ENCODE results near the gene SGCG. TPM values are rescaled to one million over a fixed set of nuclear protein-coding genes. Genes with fewer than 3 reads are reported as not detected.

Gene SGCG
- total RNA-seq, 4 donors from 2014 or later = 1.3 to 1.6 (median 1.4) TPM; not detected in 1

- ATAC-seq = no peak
- H3K27ac ChIP-seq = no peak overlapping the region
- H3K4me1 ChIP-seq = no peaks in the 10 kb centered on the region
- WGBS, 2 donors (ENCODE audit: low coverage in 1 of 2) = 0% methylated on average over 1 of the region's 1 CpG
- no peaks in the 10 kb centered on the region for H3K9me3 ChIP-seq
- H3K4me3 ChIP-seq = no peak overlapping the region
- no peaks in the 10 kb centered on the region for H3K27me3 ChIP-seq
- TF ChIP-seq CTCF (IDR thresholded peaks at IDR 0.05) (peak in 1 of 4 experiments; percentile 16), POLR2AphosphoS5 (IDR thresholded peaks at IDR 0.05) (no peak)
- no peaks in the 10 kb centered on the region for H3K36me3 ChIP-seq
Observed at GRCh38 chr13:23175920-23176319, 4.9 kb upstream of the SGCG start.

GRCh38 chr13:23182142-23182541, 1.4 kb downstream of the SGCG start:
- Histone ChIP-seq H3K27ac (no peak overlapping the region), H3K9me3 (no peaks in the 10 kb centered on the region), H3K36me3 (no peaks in the 10 kb centered on the region), H3K4me1 (no peaks in the 10 kb centered on the region), H3K27me3 (no peaks in the 10 kb centered on the region), H3K4me3 (no peak overlapping the region)
- TF ChIP-seq POLR2AphosphoS5 (IDR thresholded peaks at IDR 0.05) (no peak), CTCF (IDR thresholded peaks at IDR 0.05) (no peak), POLR2A (IDR thresholded peaks at IDR 0.05) (no peak), EP300 (IDR thresholded peaks at IDR 0.05) (no peak)
- ATAC-seq = no peak
- WGBS, 2 donors (ENCODE audit: low coverage in 1 of 2) = 66 to 75% methylated on average over 2 of the region's 2 CpGs

- TF ChIP-seq POLR2A (IDR thresholded peaks at IDR 0.05) = no peak
- no peak for TF ChIP-seq CTCF (IDR thresholded peaks at IDR 0.05)
- TF ChIP-seq EP300 (IDR thresholded peaks at IDR 0.05) = no peak
- TF ChIP-seq POLR2AphosphoS5 (IDR thresholded peaks at IDR 0.05) = no peak
- Histone ChIP-seq H3K36me3 (no peaks in the 10 kb centered on the region), H3K27ac (no peak overlapping the region), H3K4me3 (no peak overlapping the region), H3K27me3 (no peaks in the 10 kb centered on the region), H3K9me3 (no peaks in the 10 kb centered on the region), H3K4me1 (no peaks in the 10 kb centered on the region)
- 78 to 83% methylated on average over 4 to 7 of the region's 7 CpGs for WGBS, 2 donors (ENCODE audit: low coverage in 1 of 2)
- no peak for ATAC-seq
Observed at GRCh38 chr13:23183292-23183691, 2.5 kb downstream of the SGCG start.

GRCh38 chr13:23185542-23185941, 4.8 kb downstream of the SGCG start:
- H3K36me3 ChIP-seq = no peaks in the 10 kb centered on the region
- no peak for TF ChIP-seq POLR2A (IDR thresholded peaks at IDR 0.05)
- no peak for TF ChIP-seq CTCF (IDR thresholded peaks at IDR 0.05)
- no peak for TF ChIP-seq POLR2AphosphoS5 (IDR thresholded peaks at IDR 0.05)
- TF ChIP-seq EP300 (IDR thresholded peaks at IDR 0.05) = no peak
- no peak overlapping the region for H3K27ac ChIP-seq
- H3K4me1 ChIP-seq = no peaks in the 10 kb centered on the region
- 80 to 90% methylated on average over 6 to 8 of the region's 9 CpGs for WGBS, 2 donors (ENCODE audit: low coverage in 1 of 2)
- no peak overlapping the region for H3K4me3 ChIP-seq
- H3K9me3 ChIP-seq = no peaks in the 10 kb centered on the region
- H3K27me3 ChIP-seq = no peaks in the 10 kb centered on the region
- no peak for ATAC-seq

- ATAC-seq = no peak
- no peaks in the 10 kb centered on the region for H3K9me3 ChIP-seq
- no peaks in the 10 kb centered on the region for H3K36me3 ChIP-seq
- H3K27ac ChIP-seq = no peak overlapping the region
- H3K27me3 ChIP-seq = peaks cover 5% of the 10 kb centered on the region
- WGBS, 2 donors (ENCODE audit: low coverage in 1 of 2) = 50 to 87% methylated on average over 2 to 5 of the region's 5 CpGs
- TF ChIP-seq CTCF (IDR thresholded peaks at IDR 0.05) (no peak), POLR2A (IDR thresholded peaks at IDR 0.05) (no peak), POLR2AphosphoS5 (IDR thresholded peaks at IDR 0.05) (no peak), EP300 (IDR thresholded peaks at IDR 0.05) (no peak)
- no peak overlapping the region for H3K4me3 ChIP-seq
- H3K4me1 ChIP-seq = no peaks in the 10 kb centered on the region
Observed at GRCh38 chr13:23201870-23202269, 21.1 kb downstream of the SGCG start.

Measured in gastroesophageal sphincter (tissue), 4 donors.